ENCODE results near the gene FBXO11.

DNA sequence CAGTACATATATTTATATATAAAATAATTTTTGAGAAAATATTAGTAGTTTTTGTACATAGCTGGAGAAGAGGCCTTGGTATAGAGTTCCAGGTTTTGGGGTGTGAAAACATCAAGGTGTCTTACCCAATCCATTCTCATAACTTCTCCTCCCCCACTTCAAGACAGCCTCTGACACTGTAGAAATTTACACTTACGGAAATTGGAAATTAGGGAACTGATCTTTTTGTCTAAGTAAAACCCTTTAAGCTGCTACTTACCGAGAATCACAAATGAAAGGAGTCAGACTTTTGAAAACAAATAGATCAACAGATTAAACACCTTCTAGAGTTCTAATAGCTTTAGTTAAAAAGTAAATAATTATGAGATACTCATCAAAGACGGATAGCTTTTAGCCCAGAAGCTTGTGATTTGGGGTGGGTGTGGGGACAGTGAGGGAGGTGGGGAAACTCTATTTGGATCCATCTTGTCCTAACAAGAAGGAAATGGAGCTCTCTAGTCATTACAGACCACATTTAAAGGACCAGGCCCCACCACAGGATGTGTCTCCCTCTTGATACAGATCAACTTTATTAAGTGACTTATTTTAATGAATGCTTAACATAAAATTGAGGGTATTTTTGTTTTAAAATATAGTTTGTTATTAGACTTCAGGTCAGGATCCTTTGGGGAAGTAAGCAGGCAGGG, 11.1 kb upstream of the FBXO11 start:
- TF ChIP-seq, protein P1, sequence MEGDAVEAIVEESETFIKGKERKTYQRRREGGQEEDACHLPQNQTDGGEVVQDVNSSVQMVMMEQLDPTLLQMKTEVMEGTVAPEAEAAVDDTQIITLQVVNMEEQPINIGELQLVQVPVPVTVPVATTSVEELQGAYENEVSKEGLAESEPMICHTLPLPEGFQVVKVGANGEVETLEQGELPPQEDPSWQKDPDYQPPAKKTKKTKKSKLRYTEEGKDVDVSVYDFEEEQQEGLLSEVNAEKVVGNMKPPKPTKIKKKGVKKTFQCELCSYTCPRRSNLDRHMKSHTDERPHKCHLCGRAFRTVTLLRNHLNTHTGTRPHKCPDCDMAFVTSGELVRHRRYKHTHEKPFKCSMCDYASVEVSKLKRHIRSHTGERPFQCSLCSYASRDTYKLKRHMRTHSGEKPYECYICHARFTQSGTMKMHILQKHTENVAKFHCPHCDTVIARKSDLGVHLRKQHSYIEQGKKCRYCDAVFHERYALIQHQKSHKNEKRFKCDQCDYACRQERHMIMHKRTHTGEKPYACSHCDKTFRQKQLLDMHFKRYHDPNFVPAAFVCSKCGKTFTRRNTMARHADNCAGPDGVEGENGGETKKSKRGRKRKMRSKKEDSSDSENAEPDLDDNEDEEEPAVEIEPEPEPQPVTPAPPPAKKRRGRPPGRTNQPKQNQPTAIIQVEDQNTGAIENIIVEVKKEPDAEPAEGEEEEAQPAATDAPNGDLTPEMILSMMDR (conservative IDR thresholded peaks at IDR 0.05), result no peak
- TF ChIP-seq ZFX (IDR thresholded peaks at IDR 0.05), result no peak
